Suppressor macrophage treated with lipopolysaccharide for 4 hours (primary cell): ENCODE data around the gene DLG4.
"Not testable (repeated sequence)": the region's sequence is repeated elsewhere in the genome, so short reads cannot be mapped to it uniquely, and the experiment has no call there.

Experiments
- DNase-seq: peaks from one replicate; pipeline ENCODE4 v3.0.0-alpha.2; 2020

DLG4 gene

DNA sequence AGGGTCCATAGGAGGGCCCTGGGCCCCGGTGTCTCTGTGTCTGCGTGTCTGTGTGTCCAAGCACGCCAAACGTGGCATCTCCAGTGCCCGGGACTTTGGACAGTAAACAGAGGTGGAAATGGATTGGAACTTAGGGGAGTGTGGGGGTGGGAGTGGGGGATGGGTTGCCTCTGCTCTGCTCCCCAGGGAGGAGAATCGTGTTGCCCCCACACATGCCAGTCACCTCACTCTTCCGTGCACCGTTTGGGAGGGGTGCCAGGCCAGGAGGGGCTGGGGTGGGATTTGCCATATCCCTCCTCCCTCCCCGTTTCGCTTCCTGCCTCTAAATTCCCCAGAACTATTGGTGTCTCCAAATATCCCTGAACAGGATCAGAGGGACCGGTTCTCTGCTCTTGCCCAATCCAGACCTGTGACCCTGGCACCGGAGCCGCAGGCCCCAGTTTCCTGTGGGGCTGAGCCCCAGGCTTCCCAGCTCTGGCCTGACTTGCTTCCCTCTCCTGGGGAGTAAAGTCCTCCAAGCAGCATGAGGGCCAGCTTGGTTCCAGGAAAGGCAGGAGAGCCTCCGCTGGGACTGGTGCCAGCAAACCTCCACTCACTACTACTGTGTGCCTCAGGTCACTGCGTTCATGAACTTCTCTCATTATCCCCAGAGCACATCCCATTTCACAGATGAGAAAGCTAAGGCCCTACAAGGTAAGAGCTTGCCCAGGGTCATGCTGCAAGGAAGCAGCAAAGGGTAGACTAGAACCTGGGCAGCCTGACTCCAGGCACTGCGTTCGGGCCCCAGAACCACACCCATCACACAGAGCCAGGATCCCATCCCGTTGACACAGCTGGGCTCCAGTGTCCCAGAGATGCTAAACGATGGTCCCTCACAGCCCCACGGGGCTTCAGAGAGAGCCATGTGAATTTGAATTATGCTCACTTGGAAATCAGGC, 40.0 kb downstream of the DLG4 start, which contains the start of gene ASGR1:
TSS of gene ASGR1 (minus strand) at position 54 of the 938 bp plus-strand sequence. CDS start 807 bp downstream, outside the sequence.
- no peak for DNase-seq

DNA sequence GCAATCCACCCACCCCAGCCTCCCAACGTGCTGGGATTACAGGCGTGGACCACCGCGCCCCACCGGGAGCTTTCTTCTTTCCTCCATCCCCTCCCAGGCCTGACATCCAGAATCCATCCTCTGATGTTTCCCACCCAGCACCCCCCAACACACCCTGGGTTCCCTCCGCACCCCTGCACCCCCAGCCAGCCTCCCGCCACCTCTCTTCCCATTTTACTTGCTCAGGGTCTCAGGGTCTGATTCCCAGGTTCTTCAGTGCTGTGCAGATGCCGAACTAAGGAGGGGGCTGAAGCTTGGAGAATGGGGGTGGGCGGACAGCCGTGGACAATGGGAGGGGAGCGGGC, 40.7 kb downstream of the DLG4 start:
- DNase-seq, result no peak

DNA sequence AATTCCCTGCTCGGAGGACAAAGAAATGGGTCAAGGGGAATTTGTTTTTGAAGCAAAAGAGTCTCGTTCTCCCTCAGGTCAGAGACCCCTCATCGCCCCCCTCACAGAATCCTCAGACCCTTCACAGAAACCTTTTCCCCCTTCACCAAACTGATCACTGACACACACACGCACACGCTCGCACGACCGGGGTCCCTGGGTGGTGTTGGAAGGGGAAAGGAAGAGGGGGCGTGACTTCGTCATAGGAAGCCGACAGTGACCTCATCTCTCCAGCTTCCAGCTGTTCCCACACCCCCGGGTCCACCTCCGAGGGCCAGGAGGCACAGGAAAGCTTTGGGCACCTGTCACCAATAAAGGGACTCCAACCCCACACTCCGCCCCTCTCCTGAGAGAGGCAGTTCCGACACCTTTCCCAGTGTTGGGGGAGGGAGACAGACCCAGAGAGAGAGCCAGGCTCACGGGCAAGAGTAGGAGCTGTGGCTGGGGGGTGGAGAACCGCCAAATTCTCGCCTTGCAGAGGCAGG, 41.6 kb downstream of the DLG4 start:
- no peak for DNase-seq

DNA sequence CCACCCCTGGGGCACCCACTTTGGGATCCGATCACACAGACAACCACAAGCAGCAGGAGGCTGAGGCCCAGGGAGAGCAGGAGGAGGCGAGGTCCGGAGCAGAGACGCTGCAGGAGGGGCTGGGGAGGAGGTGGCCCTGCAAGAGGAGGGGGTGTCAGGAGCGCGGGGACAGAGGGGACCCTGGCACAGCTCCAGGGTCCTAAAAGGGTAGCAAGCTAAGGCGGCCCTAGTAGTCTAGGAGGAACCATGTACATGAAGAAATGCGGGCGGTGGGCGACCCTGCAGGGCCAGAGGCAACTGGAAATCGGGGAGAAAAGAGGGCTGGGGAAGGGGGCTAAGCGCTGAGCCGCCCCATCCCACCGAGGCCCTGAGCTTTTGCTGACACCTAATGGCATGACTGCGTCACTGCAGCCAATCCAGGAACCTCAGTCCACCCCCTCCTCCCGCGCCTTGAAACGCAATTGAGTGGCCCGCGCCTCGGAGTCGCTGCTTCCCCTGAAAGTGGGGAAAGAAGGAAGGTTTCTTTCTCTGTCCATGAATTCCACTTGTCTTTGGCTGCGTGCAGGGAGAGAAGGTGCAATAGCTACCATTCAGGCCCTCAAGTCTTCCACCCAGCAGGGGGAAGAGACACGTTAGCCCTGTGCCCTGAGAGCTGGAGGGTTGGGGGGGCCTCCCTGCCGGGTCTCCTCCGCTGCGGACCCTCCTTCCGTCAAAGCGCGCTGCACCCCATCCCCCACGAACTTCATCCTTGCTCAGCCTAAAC, 42.3 kb downstream of the DLG4 start:
- DNase-seq, result peak; percentile 82

DNA sequence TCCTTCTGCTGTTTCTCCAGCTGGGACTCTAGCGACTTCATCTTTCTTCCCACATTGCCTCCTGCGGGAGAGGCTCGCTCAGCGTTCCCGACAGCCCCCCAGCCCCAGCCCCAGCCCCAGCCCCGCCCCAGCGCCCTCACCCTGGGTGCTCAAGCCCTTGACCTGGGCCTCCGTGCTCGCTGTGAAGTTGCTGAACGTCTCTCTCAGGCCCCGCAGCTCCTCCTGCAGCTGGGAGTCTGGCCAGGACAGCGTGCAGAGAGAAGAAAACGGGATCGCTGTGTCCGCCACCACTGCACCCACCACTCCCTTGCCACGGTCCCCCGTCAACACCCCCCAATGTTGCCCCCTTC, 42.8 kb downstream of the DLG4 start:
- no peak for DNase-seq

DNA sequence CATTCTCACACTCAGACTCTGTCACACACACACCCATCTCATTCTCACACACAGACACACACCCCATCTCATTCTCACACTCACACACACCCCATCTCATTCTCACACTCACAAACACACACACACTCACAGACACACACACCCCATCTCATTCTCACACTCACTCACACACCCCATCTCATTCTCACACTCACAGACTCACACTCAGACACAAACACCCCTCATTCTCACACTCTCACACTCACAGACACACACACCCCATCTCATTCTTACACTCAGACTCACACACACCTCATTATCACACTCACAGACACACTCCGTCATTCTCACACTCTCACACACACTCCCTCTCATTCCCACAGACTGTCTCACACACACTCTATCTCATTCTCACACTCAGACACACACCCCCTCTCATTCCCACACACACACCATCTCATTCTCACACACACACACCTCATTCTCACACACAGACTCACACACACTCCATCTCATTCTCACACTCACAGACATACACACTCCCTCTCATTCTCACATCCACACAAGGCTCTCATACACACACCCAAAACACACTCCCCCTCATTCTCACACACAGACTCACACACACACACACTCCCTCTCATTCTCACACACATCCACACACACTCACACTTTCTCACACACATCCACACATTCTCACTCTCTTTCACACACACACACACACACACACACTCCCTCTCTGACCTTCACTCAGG, 43.4 kb downstream of the DLG4 start:
- no peak for DNase-seq

DNA sequence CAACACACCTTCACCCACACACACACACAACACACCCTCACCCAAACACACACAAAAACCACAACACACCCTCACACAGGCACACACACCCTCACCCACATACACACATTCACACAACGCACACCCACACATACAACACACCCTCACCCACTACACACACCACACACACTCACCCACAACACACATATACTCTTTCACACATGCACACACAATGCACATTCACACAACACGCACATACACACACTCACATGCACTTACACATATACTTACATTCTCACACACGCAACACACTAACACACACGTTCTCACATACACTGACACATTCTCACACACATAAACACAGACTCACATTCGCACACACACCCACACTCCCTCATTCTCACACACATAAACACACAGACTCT, 44.3 kb downstream of the DLG4 start:
- no peak for DNase-seq

DNA sequence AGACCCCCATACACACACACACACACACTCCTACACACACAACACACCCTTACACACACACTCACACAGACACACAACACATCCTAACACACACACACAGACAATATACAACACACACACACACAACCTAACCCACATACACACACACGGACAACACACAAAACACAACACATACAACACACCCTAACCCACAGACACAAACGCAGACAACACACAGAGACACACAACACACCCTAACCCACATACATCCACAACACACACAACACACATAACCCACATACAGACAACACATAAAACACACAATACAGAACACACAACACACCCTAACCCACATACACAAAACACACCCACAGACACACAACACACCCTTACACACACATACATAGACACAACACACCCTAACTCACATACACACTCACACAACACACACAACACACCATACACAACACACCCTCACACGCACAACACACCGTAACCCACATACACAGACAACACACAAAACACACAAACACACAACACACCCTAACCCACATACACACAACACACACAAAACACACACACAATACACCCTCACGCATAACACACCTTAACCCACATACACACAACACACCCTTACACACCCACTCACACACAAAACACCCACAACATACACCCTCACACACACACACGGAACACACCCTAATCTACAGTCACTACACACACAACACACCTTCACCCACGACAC, 44.9 kb downstream of the DLG4 start:
- no peak for DNase-seq

DNA sequence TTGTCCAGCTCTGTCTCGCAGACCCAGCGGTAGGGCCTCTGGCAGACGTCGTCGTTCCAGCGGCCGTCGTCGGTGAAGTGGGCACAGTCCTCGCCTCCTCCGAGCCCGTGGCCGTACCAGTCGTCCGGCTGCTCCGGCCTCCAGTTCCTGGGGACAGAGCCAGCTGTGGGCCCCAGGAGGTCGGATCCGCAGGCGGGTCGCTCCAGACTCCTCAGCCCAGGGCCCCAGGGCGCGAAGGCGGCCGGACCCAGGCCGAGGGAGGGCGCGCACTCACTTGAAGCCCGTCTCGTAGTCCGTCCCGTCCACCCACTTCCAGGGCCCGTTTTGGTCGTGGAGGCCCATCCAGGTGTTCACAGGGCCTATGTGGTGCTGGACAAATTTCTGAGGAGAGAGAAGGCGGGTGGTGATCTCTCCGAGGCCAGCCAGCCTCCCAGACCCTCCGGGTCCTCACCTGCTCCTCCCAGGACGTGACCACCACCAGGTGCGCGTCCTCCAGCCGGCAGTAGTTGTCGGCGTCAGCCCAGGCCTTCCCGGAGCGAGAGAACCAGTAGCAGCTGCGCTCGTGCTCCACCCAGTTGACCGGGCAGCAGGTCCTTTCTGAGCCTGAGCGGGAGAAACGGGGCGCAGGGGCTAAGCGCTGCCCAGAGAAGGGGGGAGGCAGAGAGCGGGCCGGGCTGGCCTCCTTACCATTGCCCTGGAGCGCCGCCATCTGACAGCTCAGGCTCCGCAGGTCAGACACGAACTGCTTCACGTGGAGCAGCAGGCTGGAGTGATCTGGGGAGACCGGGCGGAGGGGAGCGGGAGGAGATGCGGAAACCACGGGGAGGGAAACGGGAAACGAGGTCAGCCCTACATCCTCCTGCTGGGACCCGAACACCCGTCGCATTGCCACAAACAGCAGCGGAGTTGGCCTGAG, 45.7 kb downstream of the DLG4 start:
- DNase-seq, result peak; percentile 66

DNA sequence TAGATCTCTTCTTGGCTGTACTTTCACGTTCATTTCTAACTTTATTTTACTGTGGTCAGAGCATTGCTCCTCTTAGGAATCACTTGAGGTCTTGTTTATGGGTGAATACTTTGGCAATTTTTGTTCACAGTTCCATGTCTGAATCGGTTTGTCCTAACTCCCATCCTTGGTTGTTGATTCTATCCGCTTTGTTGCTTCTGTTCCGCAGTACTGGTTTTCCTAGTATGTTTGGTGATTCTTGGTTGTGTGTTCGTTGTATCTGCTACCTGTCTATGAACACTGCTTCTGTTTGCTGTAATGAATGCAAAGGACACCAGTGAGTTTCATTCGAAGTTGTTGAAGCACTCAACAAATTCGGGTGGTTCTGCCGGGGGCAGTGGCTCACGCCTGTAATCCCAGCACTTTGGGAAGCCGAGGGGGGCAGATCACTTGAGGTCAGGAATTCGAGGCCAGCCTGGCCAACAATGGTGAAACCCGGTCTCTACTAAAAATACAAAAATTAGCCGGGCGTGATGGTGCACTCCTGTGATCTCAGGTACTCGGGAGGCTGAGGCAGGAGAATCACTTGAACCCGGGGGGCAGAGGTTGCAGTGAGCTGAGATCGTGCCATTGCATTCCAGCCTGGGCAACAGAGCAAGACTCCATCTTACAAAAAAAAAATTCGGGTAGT, 47.0 kb downstream of the DLG4 start:
- not testable (repeated sequence) for DNase-seq

DNA sequence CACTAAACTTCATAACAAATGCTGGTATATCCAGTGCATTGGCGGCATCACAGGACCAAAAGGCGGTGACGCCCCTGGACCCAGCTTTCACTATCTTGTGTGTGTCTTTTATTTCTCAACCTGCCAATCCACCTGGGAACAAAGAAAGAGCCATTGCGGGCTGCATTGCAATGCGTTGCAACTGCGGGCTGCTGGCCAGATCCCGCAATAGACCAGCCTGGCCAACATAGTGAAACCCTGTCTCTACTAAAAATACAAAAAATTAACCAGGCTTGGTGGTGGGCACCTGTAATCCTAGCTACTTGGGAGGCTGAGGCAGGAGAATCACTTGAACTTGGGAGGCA, 50.1 kb downstream of the DLG4 start:
- DNase-seq, result not testable (repeated sequence)

DNA sequence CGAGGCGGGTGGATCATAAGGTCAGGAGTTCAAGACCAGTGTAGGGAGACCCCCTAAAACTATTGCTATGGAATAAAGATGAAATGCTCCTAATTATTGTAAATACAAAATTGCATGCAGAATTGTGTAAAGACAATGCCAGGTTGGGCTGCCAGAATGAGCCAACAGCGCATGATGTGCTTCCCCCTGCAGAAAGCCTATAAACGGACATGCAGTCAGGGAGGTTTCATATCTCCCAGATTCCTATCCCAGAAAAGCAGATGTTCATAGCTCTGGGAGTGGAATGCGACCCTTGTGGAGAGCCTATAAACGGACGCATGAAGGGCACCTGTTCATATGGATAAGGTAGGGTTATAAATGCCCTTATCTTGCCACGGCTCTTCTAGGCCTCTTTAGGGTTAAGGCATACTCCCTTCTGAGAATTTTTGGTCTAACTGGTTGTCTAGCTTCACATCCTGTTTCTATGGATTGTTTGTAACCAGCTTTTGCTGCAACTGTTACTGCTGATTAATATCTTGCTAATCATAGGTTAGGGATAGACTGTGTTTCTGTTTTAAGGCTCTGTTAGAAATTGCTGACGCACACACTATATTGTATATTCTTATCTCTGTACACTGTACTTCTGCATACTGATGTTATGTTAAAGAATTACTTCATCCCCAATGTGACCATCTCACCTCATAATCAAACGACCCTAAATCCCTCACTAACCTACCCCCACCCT, 50.6 kb downstream of the DLG4 start:
- DNase-seq, result not testable (repeated sequence)

DNA sequence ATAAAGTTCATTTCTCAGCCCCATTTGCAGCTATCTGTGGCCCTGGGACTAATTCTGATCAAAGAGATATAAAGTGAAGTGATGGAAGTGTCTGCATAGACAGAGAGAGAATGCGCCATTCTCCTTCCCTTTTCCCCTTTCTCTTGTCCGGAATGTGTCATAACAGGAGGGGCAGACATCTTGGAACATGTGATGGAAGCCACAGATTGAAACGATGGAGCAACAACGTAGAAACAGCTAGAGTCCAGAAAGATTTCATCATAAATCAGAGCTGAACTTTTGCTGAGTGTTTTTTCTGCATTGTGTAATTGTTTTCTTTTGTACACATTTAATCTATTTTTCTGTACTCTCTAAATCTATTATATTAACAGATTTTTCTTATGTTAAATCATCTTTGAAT, 51.8 kb downstream of the DLG4 start:
- DNase-seq, result peak; percentile 92

DNA sequence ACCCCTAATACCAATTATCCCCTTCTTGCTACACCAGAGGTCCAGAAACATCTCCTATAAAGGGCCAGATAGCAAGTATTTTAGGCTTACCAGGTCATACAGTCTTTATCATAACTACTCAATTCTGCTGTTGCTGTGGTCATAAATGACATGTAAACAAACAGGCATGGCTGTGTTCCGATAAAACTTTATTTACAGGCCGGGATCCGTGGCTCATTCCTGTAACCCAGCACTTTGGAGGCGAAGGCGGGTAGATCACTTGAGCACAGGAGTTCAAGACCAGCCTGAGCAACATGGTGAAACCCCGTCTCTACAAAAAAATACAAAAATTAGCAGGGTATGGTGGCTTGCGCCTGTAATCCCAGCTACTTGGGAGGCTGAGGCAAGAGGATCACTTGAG, 52.8 kb downstream of the DLG4 start:
- no peak for DNase-seq

DNA sequence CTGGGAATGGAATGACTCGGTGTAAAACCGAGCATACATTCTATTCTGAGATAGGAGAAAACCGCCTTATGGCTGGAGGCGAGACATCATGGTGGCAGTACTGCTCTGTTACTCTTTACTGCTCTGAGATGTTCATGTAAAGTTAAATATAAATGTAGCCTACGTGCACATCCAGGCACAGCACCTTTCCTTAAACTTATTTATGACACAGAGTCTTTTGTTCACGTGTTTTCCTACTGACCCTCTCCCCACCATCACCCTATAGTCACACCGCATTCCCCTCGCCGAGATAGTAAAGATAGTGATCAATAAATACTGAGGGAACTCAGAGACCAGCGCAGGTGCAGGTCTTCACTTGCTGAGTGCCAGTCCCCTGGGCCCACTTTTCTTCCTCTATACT, 60.1 kb downstream of the DLG4 start:
- not testable (repeated sequence) for DNase-seq

DNA sequence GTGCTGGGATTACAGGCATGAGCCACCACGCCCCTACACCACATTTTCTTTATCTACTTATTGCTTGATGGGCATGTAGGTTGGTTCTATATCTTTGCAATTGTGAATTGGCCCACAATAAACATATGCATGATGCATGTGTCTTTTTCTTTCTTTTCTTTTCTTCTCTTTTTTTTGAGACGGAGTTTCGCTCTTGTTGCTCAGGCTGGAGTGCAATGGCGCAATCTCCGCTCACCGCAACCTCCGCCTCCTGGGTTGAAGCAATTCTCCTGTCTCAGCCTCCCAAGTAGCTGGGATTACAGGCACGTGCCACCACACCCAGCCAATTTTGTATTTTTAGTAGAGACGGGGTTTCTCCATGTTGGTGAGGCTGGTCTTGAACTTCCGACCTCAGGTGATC, 61.2 kb downstream of the DLG4 start:
- DNase-seq, result peak; percentile 40

DNA sequence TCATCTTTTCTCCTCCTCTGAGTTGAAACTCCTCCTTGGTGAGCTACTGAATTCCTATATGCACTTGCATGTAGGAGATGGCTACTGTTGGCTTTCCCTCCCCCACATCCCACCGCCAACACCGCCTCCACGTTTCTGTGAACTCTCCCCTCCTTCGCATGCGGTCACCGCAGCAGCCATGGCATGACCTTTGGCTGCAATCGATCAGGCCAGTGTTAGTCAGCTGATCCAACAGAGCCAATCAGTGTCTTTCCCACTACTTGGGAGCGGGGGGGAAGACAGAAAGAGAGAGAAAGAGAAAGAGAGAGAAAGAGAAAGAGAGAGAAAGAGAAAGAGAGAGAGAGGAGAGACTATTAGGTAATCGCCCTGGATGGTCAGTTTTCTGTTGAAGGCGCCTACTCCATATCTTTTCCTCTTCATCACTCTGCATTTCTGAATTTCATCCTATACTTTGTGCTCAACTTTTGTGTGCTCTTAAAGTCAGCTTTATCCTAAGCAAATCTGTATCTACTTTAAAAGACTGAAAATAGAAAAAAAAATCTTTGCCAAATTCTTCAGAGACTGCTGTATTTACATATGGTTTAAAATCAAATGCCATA, 63.2 kb downstream of the DLG4 start:
- no peak for DNase-seq

DNA sequence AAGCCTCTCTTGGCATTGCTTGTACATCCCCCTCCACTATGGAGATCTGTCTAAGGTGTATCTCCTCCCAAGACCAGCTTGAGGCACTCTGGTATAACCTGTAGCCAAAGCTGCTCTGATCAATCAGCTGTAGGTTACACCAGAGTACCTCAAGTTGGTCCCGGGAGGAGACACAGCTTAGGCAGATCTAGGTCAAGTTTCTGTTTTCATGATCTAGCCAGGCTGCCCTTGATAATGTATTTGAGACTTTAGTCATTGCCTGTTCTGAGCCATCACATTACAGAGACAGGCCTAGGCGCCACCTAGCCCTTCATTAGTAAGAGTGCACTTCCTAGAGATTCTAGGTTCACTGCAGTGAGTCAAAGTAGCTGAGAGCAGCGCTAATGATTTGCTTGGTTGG, 71.9 kb downstream of the DLG4 start:
- DNase-seq, result no peak

DNA sequence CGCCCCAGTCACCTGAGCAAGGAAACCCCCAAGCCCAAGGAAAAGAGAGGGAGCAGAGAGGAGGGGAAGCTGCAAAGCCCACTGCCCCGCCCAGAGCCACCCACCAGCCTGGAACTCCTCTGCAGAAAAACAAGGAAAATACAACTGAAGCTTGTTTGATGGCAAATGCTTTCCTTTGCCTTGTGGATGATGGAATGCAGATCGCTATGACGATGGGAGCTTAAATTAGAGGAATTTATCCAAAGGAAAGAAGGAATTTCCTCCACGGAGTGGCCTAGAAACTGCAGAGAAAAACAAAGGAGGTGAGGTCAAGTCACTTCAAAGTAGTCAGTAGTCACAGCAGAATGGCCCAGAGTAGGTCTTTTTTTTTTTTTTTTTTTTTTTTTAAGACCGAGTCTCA, 73.5 kb downstream of the DLG4 start:
- no peak for DNase-seq

DNA sequence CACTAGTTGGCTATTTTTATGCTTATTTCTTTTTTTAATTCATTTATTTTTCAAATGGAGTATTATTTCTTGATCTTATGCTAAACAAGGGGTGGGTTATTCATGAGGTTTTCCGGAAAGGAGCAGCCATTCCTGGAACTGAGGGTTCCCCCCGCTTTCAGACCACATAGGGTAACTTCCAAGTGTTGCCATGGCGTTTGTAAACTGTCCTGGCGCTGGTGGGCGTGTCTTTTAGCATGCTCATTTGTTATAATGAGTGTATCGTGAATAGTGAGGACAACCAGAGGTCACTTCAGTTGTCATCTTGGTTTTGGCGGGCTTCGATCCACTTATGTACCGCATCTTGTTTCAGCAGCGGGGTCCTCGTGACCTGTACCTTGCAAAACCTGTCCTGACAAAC, 75.4 kb downstream of the DLG4 start:
- no peak for DNase-seq
